ENCODE results near the gene CPA5.

CPA5 gene

GRCh38 chr7:130333832-130334231 lies 10.8 kb upstream of the CPA5 start:
- no peak for TF ChIP-seq CTCF (conservative IDR thresholded peaks at IDR 0.05)
- no peak overlapping the region for H3K27ac ChIP-seq

- no peak for TF ChIP-seq CTCF (conservative IDR thresholded peaks at IDR 0.05)
Observed at GRCh38 chr7:130334274-130334673, 10.3 kb upstream of the CPA5 start.

GRCh38 chr7:130337410-130337971 lies 7.1 kb upstream of the CPA5 start:
- TF ChIP-seq CTCF (conservative IDR thresholded peaks at IDR 0.05): no peak
- H3K27ac ChIP-seq: no peak overlapping the region

More at GRCh38 chr7:130334274-130334673, 10.3 kb upstream of the CPA5 start:
- no peak overlapping the region for H3K27ac ChIP-seq

GRCh38 chr7:130338233-130338632 lies 6.4 kb upstream of the CPA5 start:
- no peak overlapping the region for H3K27ac ChIP-seq
- no peak for TF ChIP-seq CTCF (conservative IDR thresholded peaks at IDR 0.05)

- TF ChIP-seq CTCF (conservative IDR thresholded peaks at IDR 0.05): no peak
- H3K27ac ChIP-seq: no peak overlapping the region
Observed at GRCh38 chr7:130341882-130342281, 2.7 kb upstream of the CPA5 start.

GRCh38 chr7:130342701-130343380 lies 1.8 kb upstream of the CPA5 start:
- TF ChIP-seq CTCF (conservative IDR thresholded peaks at IDR 0.05): no peak
- H3K27ac ChIP-seq: no peak overlapping the region

GRCh38 chr7:130345136-130345535 lies 520 bp downstream of the CPA5 start:
- H3K27ac ChIP-seq: no peak overlapping the region

More at GRCh38 chr7:130345136-130345535, 520 bp downstream of the CPA5 start:
- TF ChIP-seq CTCF (conservative IDR thresholded peaks at IDR 0.05): no peak

Measured in VCaP (cell line).